Hepatocyte (in vitro differentiated cells): ENCODE data around the gene MLLT1.

Source experiments
- CTCF ChIP-seq: fragments of 200-600 bp; sonication (generic); IDR thresholded peaks from 2 replicates; pipeline ENCODE4 v1.5.1; 2016; ENCODE audit warnings: antibody characterized with exemption, mild to moderate bottlenecking; ENCODE audit not compliant: poor library complexity
- EZH2phosphoT487 ChIP-seq: fragments of 200-600 bp; sonication (generic); IDR thresholded peaks from one replicate; pipeline ENCODE4 v1.6.1; 2018; ENCODE audit warnings: antibody characterized with exemption, mild to moderate bottlenecking, low read depth, moderate library complexity; ENCODE audit not compliant: unreplicated experiment, severe bottlenecking

GRCh38 chr19:6241680-6242377 lies 37.9 kb downstream of the MLLT1 start:
- no peak for TF ChIP-seq CTCF
- TF ChIP-seq EZH2phosphoT487: no peak
